H1 (cell line): ENCODE measurements around the gene PIP5K1B.

Experiments used
- ATF2 ChIP-seq: IDR thresholded peaks from 2 replicates; pipeline ENCODE4 v1.6.1; 2012; ENCODE audit warnings: low read length, inconsistent platforms
- CEBPB ChIP-seq: IDR thresholded peaks from 2 replicates; pipeline ENCODE4 v1.6.1; 2012; ENCODE audit warnings: low read depth, low read length
- CTCF ChIP-seq, 3 experiments: IDR thresholded peaks; 1 replicate in 2 of 3; 2 replicates in 1 of 3; pipeline versions ENCODE4 v1.5.1 to v1.6.1; 2011; ENCODE audit warnings: low read length in 3 of 3, mild to moderate bottlenecking in 3 of 3, inconsistent platforms in 2 of 3, low read depth in 1 of 3, moderate library complexity in 1 of 3; ENCODE audit not compliant: insufficient read depth in 1 of 3; ENCODE audit errors: control extremely low read depth in 1 of 3
- EP300 ChIP-seq, 2 experiments: IDR thresholded peaks; 1 replicate in 1 of 2; 2 replicates in 1 of 2; pipeline ENCODE4 v1.6.1; 2011 to 2012; ENCODE audit warnings: low read depth in 2 of 2, low read length in 2 of 2, mild to moderate bottlenecking in 2 of 2, borderline replicate concordance in 1 of 2, inconsistent platforms in 1 of 2, moderate library complexity in 1 of 2
- POLR2A ChIP-seq, 2 experiments: IDR thresholded peaks; 1 replicate in 1 of 2; 2 replicates in 1 of 2; pipeline ENCODE4 v1.6.1; 2011; ENCODE audit warnings: low read depth in 2 of 2, low read length in 2 of 2, mild to moderate bottlenecking in 2 of 2; ENCODE audit errors: control extremely low read depth in 1 of 2
- TAF1 ChIP-seq: IDR thresholded peaks from 2 replicates; pipeline ENCODE4 v1.6.1; 2011; ENCODE audit warnings: mild to moderate bottlenecking, low read depth, low read length
- TCF12 ChIP-seq: IDR thresholded peaks from 2 replicates; pipeline ENCODE4 v1.6.1; 2011; ENCODE audit warnings: low read depth, mild to moderate bottlenecking, low read length
- ZNF274 ChIP-seq: IDR thresholded peaks from 2 replicates; pipeline ENCODE4 v1.7.0; 2012; ENCODE audit warnings: low read length, borderline replicate concordance; ENCODE audit errors: extremely low read depth

- no peak for TF ChIP-seq EP300 (IDR thresholded peaks at IDR 0.05; ENCODE audit: borderline replicate concordance in 1 of 2, low read depth in 2 of 2, low read length in 2 of 2)
- no peak for TF ChIP-seq TAF1
- TF ChIP-seq ATF2 = no peak
- no peak for TF ChIP-seq POLR2A (IDR thresholded peaks at IDR 0.05; ENCODE audit: control extremely low read depth in 1 of 2, low read depth in 2 of 2, low read length in 2 of 2)
- TF ChIP-seq CTCF (IDR thresholded peaks at IDR 0.05; ENCODE audit: control extremely low read depth in 1 of 3, insufficient read depth in 1 of 3, low read depth in 1 of 3, low read length in 3 of 3) = no peak
- no peak for TF ChIP-seq ZNF274
- TF ChIP-seq TCF12 = no peak
- no peak for TF ChIP-seq CEBPB
These were observed 259.7 kb downstream of the PIP5K1B start for GRCh38 chr9:68964765-68965164.
